HG02938 (cell line): ENCODE measurements around the gene ATP6V0D1.

ENCODE experiments used
- ATAC-seq: cut with Tn5 transposase; IDR thresholded peaks from one replicate; pipeline ENCODE4 v1.9.1; 2021; ENCODE audit warnings: mild to moderate bottlenecking, moderate library complexity; ENCODE audit not compliant: unreplicated experiment

The ATP6V0D1 gene

GRCh38 chr16:67445913-67446907 is 34.7 kb downstream of the ATP6V0D1 start:
- ATAC-seq = no peak

DNA sequence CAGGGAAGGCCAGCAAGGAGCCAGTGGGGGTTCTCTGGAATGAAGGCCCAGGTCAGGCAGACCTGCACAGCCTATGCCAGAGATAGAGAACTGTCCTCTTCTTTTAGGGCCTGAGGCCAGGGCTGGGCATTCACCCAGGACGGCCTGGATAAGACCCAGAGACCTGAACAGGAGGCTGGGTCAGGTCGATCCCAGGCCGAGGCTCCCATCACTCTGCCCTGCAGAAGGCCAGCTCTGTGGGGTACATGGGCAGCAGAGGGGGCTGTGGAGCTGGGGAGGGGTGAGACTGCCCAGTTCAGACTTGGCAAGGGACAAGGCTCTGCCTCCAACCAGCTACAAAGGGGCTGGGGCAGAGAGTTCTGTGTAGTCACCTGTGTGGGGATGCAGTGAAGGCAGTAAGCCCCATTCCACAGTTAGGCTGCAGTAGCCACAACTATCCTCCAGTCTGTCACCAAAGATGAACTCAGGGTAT is 35.5 kb downstream of the ATP6V0D1 start:
- ATAC-seq = no peak

- ATAC-seq = no peak
These were observed 35.9 kb downstream of the ATP6V0D1 start for GRCh38 chr16:67445126-67445426.

DNA sequence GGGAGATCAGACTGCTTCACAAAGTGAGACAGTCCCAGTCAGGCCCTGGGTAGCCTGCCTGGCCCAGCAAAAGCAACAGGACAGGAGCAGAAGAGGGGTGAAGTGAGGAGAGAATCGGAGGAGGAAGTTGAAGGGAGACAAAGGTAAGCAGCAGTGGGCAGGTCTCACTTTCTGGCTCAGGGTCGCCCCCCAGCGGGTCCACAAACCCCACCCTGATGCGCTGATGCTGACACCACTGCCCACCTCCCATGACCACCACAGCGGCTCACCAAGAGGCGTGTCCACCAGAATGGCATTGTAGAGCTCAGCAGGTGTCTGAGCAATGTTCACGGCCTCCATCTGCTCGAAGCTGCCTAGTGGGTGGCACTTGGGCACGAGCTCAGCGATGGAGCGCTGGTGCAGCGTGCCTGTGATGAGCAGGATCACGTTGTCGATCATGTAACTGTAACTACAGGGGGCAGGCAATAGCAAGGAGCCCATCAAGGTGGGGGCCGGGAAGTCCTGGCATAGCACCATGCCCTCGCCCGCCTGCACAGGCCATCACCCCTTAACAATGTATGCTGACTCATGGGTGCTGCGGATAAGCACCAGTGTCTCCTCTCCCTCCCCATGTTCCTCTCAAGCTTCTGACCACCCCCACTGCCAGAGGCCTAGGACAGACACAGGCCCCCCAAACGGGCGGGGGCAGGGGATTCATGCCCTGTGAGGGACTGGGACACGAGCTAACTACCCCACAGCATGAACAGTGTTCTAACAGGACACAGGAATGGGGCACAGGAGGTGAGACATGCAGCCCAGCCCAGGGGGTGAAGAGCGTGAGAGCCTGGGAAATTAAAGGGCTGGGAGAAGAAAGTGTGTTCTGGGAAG is 36.5 kb downstream of the ATP6V0D1 start:
- ATAC-seq = no peak

GRCh38 chr16:67443265-67443664 is 37.7 kb downstream of the ATP6V0D1 start:
- no peak for ATAC-seq

GRCh38 chr16:67442581-67443255 is 38.2 kb downstream of the ATP6V0D1 start:
- ATAC-seq = no peak

- ATAC-seq = no peak
These were observed 39.0 kb downstream of the ATP6V0D1 start for GRCh38 chr16:67441907-67442306.

GRCh38 chr16:67441271-67441753 is 39.6 kb downstream of the ATP6V0D1 start:
- no peak for ATAC-seq

GRCh38 chr16:67438824-67439393 is 42.0 kb downstream of the ATP6V0D1 start:
- ATAC-seq = no peak

- ATAC-seq = no peak
These were observed 42.7 kb downstream of the ATP6V0D1 start for GRCh38 chr16:67438098-67438791.

DNA sequence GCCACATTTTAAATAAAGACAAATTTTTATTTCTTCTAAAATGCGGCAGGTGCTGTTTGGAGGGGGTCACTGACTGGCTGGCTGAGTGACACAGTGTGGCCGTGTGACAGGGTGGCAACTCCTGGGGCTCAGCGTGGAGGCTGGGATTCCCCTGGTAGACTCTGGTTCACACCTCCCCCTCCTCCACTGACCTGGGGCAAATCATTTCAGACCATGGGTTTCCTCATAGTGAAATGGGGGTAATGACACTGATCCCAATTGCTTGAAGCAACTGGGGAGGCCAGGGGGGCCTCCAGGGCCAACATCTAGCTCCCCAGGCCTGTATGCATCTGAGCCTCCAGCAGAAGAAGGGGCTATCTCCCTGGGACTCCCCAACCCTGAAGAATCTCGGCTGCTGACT is 43.4 kb downstream of the ATP6V0D1 start:
- ATAC-seq = no peak

- no peak for ATAC-seq
These were observed 44.2 kb downstream of the ATP6V0D1 start for GRCh38 chr16:67436640-67437193.

DNA sequence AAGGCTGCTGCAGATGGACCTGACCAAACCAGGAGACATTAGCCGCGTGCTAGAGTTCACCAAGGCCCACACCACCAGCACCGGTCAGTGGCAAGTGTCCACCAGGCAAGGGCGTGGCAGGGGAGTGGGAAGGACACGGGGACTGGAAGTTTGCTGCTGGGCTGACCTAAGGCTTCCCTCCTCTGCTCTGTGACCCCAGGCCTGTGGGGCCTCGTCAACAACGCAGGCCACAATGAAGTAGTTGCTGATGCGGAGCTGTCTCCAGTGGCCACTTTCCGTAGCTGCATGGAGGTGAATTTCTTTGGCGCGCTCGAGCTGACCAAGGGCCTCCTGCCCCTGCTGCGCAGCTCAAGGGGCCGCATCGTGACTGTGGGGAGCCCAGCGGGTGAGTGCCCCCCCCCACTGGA is 45.2 kb downstream of the ATP6V0D1 start:
- no peak for ATAC-seq

GRCh38 chr16:67433131-67433719 is 47.7 kb downstream of the ATP6V0D1 start:
- no peak for ATAC-seq

GRCh38 chr16:67432506-67432890 is 48.5 kb downstream of the ATP6V0D1 start:
- no peak for ATAC-seq

- ATAC-seq = no peak
These were observed 49.0 kb downstream of the ATP6V0D1 start for GRCh38 chr16:67431775-67432505.

DNA sequence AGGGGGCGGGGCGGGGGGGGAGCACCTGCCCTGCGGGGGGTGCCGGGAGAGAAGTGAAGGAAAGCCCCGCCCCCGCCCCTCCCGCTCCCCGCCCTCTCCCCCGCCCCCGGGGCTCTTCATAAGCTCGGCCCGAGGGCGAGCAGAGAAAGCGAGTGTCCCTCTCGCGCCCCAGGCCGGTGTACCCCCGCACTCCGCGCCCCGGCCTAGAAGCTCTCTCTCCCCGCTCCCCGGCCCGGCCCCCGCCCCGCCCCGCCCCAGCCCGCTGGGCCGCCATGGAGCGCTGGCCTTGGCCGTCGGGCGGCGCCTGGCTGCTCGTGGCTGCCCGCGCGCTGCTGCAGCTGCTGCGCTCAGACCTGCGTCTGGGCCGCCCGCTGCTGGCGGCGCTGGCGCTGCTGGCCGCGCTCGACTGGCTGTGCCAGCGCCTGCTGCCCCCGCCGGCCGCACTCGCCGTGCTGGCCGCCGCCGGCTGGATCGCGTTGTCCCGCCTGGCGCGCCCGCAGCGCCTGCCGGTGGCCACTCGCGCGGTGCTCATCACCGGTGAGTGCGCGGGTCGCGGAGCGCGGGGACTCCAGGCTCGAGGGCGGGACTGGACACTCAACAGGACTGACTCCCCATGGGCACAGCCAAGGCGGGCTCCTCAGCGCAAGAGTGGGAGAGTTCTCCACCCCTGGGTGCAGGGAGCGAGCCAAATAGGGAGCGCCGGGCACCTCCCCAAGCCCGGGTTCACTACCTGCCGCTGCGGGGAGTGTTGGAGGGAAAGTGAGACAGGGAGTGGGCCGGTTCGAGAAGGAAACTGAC is 49.8 kb downstream of the ATP6V0D1 start, which contains the start of gene HSD11B2:
HSD11B2 (plus strand) TSS at position 145 of the 798 bp plus-strand sequence; CDS start at position 273, 128 bp downstream.
- no peak for ATAC-seq

DNA sequence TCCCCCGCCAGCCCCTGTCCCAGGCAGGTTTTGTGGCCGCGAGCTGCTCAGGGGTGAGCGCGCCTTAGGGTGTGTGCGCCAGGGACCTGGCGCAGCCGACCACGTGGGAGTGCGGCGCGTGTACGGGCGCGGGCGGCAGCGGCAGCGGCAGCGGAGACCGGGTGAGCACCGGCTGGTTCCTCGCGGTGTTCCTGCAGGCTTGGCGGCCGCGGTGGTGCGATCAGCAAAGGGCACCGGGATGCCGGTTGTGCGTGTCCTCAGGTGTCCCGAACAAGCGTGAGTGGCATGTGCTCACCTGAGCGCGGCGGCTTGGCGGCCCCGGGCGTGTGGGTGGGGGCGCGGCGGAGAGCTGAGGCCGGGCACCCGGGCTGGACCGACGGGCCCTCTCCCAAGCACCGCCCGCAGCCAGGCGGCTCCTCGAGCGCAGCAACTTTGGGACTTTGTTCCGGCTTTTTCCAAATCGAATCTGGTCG is 50.4 kb downstream of the ATP6V0D1 start:
- no peak for ATAC-seq
